K562 (cell line): ENCODE measurements around the gene DCN.

Experiments
- HDAC2 ChIP-seq: fragments of 450-650 bp; IDR thresholded peaks from 2 replicates; pipeline ENCODE4 v1.6.1; 2016; ENCODE audit warnings: mild to moderate bottlenecking
- NRF1 ChIP-seq, 2 experiments: fragments of 450-650 bp; IDR thresholded peaks in 1 of 2; conservative IDR thresholded peaks in 1 of 2; 2 replicates each; pipeline ENCODE4 v1.6.1; 2014; ENCODE audit warnings: mild to moderate bottlenecking in 2 of 2
- POLR2AphosphoS5 ChIP-seq: IDR thresholded peaks from 2 replicates; pipeline ENCODE4 v1.6.1; 2011; ENCODE audit warnings: mild to moderate bottlenecking, low read depth, low read length, moderate library complexity; ENCODE audit not compliant: control insufficient read depth, insufficient read depth
- WHSC1 ChIP-seq: IDR thresholded peaks from one replicate; pipeline ENCODE4 v1.6.1; 2012; ENCODE audit warnings: low read length, control low read depth, inconsistent platforms
- TF ChIP-seq, protein P1 (sequence below): sonication (generic); formaldehyde crosslinking; IDR thresholded peaks from 2 replicates; pipeline ENCODE4 v1.8.0; 2023; ENCODE audit warnings: mild to moderate bottlenecking, missing genetic modification reagents
- TF ChIP-seq, protein P2 (sequence below), 3 experiments: IDR thresholded peaks in 2 of 3; conservative IDR thresholded peaks in 1 of 3; 2 replicates each; pipeline ENCODE4 v1.5.1; 2011 to 2012; ENCODE audit warnings: low read length in 3 of 3, mild to moderate bottlenecking in 3 of 3, control low read depth in 2 of 3, improper control_type of control experiment in 1 of 3, inconsistent platforms in 1 of 3, low read depth in 1 of 3, mixed read lengths in 1 of 3, moderate library complexity in 1 of 3; ENCODE audit not compliant: insufficient read depth in 2 of 3
- TF ChIP-seq, protein P3 (sequence below), 2 experiments: fragments of 450-650 bp in 1 of 2; sonication (generic) in 1 of 2; formaldehyde crosslinking in 1 of 2; IDR thresholded peaks in 1 of 2; conservative IDR thresholded peaks in 1 of 2; 2 replicates each; pipeline versions ENCODE4 v1.6.1 to v1.8.1; 2016 to 2023; ENCODE audit warnings: mild to moderate bottlenecking in 2 of 2, moderate library complexity in 2 of 2, inconsistent platforms in 1 of 2, missing genetic modification reagents in 1 of 2

DNA sequence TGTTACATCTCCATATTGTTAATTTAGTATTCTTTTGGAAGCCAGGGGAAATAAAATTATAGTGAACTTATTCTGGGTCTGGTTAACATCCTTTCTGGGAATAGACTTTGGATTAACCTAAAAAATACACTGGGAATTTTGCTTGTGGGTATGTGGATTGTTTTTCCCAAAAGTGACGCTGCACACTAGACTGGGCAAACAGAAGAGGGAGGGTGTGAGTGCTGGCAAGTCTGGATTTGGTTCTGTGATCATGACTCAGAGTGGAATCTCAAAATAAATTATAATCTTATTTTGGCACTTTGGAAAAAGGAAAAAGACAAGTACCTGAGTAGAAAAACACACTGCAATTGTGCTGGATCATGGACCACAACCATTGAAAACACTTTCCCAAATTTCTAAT lies 56.1 kb downstream of the DCN start:
- TF ChIP-seq NRF1 (conservative IDR thresholded peaks at IDR 0.05 in 1 of 2, IDR thresholded peaks at IDR 0.05 in 1 of 2) (no peak), POLR2AphosphoS5 (no peak), HDAC2 (no peak), WHSC1 (no peak)
- TF ChIP-seq, protein P1, sequence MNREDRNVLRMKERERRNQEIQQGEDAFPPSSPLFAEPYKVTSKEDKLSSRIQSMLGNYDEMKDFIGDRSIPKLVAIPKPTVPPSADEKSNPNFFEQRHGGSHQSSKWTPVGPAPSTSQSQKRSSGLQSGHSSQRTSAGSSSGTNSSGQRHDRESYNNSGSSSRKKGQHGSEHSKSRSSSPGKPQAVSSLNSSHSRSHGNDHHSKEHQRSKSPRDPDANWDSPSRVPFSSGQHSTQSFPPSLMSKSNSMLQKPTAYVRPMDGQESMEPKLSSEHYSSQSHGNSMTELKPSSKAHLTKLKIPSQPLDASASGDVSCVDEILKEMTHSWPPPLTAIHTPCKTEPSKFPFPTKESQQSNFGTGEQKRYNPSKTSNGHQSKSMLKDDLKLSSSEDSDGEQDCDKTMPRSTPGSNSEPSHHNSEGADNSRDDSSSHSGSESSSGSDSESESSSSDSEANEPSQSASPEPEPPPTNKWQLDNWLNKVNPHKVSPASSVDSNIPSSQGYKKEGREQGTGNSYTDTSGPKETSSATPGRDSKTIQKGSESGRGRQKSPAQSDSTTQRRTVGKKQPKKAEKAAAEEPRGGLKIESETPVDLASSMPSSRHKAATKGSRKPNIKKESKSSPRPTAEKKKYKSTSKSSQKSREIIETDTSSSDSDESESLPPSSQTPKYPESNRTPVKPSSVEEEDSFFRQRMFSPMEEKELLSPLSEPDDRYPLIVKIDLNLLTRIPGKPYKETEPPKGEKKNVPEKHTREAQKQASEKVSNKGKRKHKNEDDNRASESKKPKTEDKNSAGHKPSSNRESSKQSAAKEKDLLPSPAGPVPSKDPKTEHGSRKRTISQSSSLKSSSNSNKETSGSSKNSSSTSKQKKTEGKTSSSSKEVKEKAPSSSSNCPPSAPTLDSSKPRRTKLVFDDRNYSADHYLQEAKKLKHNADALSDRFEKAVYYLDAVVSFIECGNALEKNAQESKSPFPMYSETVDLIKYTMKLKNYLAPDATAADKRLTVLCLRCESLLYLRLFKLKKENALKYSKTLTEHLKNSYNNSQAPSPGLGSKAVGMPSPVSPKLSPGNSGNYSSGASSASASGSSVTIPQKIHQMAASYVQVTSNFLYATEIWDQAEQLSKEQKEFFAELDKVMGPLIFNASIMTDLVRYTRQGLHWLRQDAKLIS (CRISPR knock-in tag): no peak
- TF ChIP-seq, protein P2, sequence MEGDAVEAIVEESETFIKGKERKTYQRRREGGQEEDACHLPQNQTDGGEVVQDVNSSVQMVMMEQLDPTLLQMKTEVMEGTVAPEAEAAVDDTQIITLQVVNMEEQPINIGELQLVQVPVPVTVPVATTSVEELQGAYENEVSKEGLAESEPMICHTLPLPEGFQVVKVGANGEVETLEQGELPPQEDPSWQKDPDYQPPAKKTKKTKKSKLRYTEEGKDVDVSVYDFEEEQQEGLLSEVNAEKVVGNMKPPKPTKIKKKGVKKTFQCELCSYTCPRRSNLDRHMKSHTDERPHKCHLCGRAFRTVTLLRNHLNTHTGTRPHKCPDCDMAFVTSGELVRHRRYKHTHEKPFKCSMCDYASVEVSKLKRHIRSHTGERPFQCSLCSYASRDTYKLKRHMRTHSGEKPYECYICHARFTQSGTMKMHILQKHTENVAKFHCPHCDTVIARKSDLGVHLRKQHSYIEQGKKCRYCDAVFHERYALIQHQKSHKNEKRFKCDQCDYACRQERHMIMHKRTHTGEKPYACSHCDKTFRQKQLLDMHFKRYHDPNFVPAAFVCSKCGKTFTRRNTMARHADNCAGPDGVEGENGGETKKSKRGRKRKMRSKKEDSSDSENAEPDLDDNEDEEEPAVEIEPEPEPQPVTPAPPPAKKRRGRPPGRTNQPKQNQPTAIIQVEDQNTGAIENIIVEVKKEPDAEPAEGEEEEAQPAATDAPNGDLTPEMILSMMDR (IDR thresholded peaks at IDR 0.05 in 2 of 3, conservative IDR thresholded peaks at IDR 0.05 in 1 of 3; ENCODE audit: insufficient read depth in 2 of 3, low read depth in 1 of 3, low read length in 3 of 3): no peak
- TF ChIP-seq, protein P3, sequence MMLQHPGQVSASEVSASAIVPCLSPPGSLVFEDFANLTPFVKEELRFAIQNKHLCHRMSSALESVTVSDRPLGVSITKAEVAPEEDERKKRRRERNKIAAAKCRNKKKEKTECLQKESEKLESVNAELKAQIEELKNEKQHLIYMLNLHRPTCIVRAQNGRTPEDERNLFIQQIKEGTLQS (IDR thresholded peaks at IDR 0.05): no peak
- TF ChIP-seq, protein P3 (CRISPR knock-in tag; conservative IDR thresholded peaks at IDR 0.05): no peak
